NCI-H187 (cell line): ENCODE data around the gene SYT9.

Experiments used
- DNase-seq, 2 experiments: peaks; one replicate each; lab custom pipeline; 2025; lab: John Stamatoyannopoulos, UW

Gene SYT9

DNA sequence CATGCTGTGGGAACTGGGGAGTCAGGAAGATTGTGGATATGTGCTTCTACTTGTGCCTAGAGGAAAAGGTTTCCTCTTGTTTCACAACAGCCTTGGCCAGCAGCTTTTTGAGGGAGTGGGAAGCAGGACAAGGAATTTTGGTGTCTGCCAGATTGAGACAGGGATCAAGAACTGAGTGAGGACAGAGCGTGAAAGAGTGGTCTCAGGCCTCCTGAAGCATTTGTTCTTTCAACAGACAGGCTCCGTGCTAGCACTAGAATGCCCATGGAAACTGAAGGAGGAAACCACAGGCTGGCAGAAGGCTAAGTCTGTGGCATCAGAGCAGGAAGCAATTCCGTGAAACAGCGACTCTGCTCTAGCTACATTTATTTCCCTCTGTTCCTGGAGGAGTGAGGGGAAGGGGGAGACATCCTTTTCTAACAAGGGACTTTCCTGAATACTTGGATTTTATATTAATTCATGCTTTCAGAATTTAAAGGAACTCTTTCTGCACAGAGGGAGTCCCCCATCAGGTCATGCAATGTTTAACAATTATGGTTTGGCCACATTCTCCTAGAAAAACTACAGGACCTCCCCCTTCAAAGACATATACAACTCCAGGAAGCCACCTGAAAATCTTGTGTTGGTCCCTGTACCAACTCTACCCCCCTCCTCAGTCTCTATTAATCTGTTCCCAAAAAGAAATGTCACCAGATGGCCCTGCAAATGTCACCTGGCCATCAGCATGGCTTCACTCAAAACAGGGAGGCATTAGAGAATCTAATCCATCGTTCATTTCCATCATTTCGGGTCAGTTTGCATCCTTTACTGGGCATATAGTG, 96.1 kb downstream of the SYT9 start:
- no peak for DNase-seq

DNA sequence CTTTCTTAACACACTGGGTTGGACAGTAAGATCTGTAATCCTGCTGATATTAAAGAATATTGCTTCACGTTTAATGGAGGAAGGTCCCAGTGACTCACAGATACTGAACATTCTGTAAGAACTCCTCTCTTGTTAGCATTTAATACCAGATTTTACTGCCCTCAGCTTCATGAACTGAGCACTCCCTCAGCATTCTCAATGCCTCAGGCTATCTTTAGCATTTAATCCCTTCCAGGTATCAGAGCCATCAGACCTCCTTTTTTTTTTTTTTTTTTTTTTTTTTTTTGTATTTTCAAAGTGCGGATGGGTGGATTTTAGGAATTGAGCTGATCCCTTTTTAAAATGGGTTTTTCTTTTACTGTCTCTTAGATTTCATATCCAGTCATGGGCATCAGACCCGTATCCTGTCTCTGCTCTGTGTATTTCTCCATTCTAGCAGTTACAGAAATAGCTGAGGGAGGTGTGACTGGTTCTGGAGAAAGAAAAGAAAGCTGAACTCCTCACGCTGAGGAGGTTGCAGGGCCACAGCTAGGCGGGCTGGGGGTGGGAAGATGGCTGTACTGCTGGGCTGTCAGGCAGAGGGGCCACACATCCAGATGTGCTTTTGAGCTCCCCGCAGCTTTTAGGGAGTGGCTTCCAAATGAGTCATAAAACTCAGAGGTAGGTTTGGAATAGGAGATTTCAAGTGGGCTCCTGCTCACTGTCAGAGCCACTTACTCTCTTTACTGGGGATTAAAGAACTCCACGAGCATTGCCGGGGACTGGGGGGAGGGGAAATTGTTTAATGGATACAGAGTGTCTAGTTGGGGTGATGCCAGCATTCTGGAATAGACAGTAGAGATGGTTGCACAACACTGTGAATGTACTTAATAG, 97.0 kb downstream of the SYT9 start:
- peak in 1 of 2 experiments; percentile 17 for DNase-seq

DNA sequence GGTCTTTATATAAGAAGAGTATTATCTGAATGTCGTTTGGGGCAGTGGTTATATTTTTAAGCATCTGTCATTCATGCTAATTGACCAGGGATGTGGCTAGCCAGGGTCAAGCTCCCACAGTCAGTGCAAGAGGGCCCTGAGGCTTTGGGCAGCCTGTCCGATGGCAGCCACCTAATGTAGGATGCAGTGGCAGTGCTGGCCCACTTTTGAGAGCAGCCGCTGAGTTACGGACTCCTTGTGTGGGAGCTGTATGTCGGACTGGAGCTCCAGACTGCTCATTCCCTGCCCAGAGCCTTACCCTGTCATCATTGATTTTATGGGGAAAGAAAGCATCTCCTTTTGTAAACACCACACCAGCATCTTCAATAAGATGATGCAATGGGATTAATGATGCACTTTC, 99.5 kb downstream of the SYT9 start:
- no peak for DNase-seq

- DNase-seq, result no peak
Observed at GRCh38 chr11:7353100-7353499, 101.4 kb downstream of the SYT9 start.

DNA sequence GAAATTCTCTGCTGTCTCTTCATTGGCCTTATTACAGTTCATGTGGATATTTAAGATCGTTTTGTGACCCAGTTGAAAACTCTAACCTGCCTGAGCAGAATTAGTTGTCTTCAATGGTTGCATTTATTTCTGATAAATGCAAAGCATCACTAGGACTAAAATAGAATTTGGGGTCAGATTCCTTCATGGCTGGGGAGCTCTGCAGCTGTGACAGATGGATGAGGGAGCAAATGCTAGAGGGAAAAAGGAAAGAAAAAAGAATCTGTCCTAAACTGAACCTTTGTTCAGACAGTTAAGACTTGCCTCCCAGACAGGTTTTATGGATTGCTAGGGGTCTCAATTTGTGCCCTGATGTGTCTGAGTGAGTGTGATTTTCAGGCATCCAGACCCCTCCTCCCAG, 113.0 kb downstream of the SYT9 start:
- DNase-seq, result no peak

DNA sequence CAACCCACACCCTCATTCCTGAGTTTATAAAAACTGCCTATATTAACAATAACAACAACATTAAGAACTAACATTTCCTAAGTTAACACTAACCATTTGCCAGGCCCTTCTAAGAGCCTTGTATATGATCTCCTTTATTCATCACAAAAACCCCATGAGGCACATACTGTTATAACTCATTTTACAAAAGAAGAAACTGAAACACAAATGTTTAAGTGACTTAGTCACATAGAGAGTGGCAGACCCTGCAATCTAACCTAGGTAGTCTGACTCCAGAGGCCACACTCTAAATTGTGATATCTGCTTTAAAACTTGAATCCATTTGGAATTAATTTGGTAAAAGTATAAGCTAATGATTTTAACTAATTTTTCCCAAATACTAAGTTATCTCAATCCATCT, 116.1 kb downstream of the SYT9 start:
- no peak for DNase-seq

DNA sequence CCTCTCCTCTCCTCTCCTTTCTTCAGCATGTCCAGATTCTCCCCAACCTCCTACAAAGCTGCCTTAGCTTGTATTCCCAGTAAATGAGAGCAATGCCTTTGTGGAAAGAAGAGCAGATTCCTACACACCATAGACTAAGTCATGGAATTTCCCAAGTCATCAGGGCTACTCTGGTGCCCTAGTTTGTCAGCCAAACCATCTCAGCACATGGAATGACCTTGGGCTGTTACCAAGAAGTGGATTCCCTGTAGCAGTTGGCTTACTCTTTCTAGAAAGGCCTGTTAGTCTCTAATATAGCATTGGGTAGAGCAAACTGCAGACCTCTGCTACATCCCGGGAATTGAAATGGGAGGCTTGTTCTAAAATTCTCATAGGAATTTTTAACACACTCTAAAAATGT, 124.7 kb downstream of the SYT9 start:
- DNase-seq, result no peak

DNA sequence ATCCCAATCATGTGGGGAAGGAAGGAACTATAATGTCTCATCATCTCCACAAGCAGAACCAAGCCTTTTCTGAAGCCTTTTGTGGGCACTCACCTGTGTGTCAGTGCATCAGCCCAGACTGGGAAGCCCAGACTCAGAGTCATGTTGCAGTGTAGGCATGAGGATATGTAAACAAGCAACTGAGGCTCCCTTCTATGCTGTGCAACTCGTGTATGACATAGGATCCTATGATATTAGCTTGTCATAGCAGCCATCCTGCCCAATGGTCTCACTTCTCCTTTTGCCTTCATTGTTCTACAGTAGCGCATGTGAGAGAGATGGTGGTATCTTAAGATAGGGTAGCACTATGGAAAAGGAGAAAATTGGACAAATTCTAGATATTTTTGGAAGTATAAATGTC, 130.2 kb downstream of the SYT9 start:
- DNase-seq, result no peak

GRCh38 chr11:7383406-7383805, 131.7 kb downstream of the SYT9 start:
- DNase-seq, result no peak

DNA sequence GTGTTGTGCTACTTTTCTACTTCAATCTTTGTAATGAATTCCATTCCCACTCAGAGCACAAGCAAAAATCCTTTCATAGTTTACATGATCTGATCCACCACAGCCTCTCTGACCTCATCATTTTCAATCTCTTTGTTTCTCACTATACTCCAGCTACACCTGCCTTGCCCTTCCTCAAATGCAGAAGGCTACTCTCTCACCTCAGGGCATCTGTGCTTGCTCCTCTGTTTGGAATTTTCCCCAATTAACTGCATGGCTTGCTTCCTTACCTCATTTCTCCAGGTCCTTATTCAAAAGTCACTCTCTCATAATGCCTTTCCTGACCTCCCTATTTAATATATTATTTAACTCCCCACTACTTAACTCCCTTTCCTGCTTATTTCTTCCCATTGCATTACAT, 133.0 kb downstream of the SYT9 start:
- no peak for DNase-seq

DNA sequence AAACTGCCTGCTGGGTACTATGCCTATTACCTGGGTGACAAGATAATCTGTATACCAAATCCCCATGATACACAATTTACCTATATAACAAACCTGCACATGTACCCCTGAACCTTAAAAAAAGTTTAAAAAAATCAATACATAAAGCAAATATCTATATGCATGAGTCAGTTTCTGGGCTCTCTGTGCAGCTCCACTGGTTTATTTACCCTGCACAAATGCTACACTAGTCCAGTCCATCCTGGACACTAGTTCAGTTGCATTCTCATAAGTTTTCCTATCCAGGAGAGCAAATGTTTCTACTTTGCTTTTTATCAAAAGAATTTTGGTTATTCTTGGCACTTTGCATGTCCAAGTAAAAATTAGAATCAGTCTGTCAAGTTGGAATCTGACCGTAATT, 133.8 kb downstream of the SYT9 start:
- no peak for DNase-seq

DNA sequence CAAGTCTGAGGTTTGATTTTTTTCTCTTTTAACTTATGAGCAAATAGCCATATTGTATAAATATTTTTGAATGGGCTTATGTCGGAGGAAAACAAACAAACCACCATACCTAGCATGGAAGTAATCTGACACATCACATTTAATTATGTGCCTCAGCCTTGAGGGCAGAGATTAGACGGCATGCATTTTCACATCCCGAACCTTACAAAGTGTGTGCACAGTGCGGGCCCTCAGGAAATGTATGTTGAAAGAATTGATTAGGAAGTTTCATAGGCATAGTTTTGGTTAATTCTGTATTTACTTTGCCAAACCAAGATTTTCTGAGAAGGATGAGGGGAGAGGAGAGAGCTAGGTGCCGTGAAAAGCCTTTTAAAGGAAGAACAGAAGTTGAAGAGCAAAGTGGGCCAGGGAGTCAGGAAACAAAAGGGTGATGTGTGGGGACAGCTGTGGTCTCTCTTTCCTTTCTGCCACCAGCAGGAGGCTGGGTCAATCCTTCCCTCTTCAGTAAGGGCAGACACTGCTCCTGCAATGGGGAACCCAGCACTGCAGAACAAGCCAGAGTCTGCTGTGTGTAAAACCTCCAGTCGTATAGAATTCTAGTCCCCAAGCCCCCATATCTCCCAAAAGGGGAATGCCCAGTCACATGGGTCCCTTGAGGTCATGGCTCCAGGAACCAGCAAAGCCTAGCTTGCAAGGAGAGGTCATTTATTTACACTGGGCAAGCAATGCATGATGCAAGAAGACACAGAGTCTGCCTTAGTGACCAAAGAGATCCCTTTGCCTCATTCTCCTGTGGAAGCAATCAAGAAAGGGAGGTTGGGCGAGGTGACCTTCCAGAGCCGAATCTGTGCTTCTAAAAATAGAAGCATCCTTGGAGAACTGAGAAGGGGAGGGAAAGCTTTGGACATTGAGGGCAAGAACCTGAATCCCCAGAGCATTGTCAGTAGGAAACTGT, 162.5 kb downstream of the SYT9 start:
- DNase-seq, result no peak

- DNase-seq, result no peak
Observed at GRCh38 chr11:7414973-7415817, 163.5 kb downstream of the SYT9 start.

GRCh38 chr11:7416080-7416479, 164.4 kb downstream of the SYT9 start:
- DNase-seq, result no peak

- DNase-seq, result no peak
Observed at GRCh38 chr11:7417328-7417727, 165.6 kb downstream of the SYT9 start.

DNA sequence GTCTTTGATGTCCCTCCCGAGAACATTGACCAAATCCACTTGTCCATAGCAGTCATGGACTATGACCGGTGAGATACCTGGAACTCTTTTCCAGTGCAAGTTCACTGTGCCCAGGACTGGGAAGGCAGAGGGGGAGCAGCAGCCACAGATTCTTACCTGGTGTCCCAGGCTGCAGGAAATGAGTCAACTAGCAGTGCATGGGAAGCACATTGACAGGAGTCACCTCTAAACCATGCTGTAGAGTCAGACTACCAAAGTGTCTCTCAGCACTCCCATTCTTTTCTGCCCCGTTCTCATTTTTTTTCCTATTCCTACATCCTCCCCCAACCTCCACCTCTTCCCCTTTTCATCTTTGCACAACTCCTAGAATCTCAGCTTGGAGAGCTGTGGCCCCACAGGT, 166.4 kb downstream of the SYT9 start:
- no peak for DNase-seq

GRCh38 chr11:7418906-7419305, 167.2 kb downstream of the SYT9 start:
- DNase-seq, result no peak

- DNase-seq, result no peak
Observed at GRCh38 chr11:7421136-7421535, 169.4 kb downstream of the SYT9 start.

GRCh38 chr11:7422544-7423331, 171.0 kb downstream of the SYT9 start:
- no peak for DNase-seq

DNA sequence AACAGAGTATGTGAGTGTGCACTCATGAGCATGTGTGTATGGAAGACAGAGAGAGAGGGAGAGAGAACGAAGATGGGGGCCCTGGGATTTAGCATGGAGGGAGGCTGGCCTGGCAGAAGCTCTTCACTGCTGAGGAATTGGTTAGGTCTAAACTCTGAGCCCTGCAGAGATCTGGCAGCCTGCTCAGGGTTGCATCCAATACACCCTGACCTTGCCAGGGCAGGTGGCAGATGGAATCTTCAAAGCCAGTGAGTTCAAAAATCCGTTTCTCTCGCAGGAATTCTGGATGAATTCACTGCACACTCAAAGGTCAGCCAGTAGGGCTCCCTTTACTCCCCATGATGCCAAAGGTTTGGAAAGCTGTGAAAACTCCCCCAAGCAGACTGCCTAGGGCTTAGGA, 172.2 kb downstream of the SYT9 start:
- no peak for DNase-seq
